ENCODE results near the gene ENTPD1. TPM values are rescaled to one million over a fixed set of nuclear protein-coding genes. Genes with fewer than 3 reads are reported as not detected.
A peak's percentile ranks its signal among the peaks of the same experiment; 100 is the strongest.

ENTPD1 gene
- total RNA-seq, 1 donor from 2014 or later: 102 TPM

DNA sequence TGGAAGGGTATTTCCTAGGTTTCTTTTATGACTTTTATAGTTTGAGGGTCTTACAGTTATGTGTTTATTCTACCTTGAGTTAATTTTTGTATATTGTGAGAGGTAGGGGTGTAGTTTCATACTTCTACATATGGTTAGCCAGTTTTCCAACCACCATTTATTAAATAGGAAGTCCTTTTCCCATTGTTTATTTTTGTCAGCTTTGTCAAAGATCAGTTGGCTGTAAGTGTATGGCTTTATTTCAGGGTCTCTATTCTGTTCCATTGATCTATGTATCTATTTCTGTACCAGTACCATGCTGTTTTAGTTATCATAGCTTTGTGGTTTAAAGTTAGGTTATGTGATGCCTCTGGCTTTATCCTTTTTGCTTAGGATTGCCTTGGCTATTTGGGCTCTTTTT is 79.9 kb downstream of the ENTPD1 start:
- TF ChIP-seq, protein P1, sequence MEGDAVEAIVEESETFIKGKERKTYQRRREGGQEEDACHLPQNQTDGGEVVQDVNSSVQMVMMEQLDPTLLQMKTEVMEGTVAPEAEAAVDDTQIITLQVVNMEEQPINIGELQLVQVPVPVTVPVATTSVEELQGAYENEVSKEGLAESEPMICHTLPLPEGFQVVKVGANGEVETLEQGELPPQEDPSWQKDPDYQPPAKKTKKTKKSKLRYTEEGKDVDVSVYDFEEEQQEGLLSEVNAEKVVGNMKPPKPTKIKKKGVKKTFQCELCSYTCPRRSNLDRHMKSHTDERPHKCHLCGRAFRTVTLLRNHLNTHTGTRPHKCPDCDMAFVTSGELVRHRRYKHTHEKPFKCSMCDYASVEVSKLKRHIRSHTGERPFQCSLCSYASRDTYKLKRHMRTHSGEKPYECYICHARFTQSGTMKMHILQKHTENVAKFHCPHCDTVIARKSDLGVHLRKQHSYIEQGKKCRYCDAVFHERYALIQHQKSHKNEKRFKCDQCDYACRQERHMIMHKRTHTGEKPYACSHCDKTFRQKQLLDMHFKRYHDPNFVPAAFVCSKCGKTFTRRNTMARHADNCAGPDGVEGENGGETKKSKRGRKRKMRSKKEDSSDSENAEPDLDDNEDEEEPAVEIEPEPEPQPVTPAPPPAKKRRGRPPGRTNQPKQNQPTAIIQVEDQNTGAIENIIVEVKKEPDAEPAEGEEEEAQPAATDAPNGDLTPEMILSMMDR (IDR thresholded peaks at IDR 0.05; ENCODE audit: unreplicated experiment): no peak
- DNase-seq (ENCODE audit: low spot score): no peak
- H3K4me1 Mint-ChIP-seq (ENCODE audit: unreplicated experiment): peaks cover 28% of the 10 kb centered on the region
- H3K9me3 Mint-ChIP-seq (ENCODE audit: unreplicated experiment): no peaks in the 10 kb centered on the region
- no peaks in the 10 kb centered on the region for H3K27me3 Mint-ChIP-seq (ENCODE audit: unreplicated experiment)
- no peak overlapping the region for H3K27ac Mint-ChIP-seq (ENCODE audit: unreplicated experiment)
- peaks cover 15% of the 10 kb centered on the region for H3K36me3 Mint-ChIP-seq (ENCODE audit: low read depth, unreplicated experiment)
- H3K4me3 Mint-ChIP-seq (ENCODE audit: unreplicated experiment): no peak overlapping the region

DNA sequence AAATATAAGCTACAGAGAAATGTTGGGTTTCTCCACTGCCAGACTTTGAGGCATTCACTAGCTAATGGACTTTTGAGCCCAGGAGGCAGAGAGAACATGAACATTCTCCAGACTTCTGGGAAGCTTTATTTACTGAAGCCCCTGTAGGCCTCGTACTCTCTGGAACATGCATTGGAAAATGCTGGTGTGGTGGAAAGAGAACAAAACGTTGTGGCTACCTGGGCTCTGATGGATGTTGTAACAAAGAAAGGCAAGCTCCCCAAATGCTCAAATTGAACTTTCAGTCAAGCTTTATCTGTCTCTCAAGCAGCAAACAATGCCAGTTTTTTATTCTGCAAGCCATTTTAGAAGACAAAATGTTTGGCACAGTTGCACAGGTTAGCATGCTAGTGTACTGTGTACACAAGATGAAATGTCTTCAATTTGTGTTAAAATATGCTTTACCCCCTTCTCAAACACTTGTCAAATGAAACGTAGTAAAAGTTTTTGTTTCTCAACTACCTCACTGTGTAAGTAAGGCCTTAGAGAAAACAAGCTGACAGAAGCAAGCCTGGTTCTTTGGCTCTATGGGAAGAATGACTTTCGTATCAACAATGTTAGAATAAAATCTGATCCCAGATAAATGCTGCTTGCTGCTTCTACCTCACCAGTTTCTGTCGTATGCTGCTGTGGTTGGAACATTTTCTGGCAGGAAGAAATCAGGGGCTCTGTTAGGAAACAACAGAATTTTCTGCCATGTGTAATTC is 80.8 kb downstream of the ENTPD1 start:
- Mint-ChIP-seq H3K27me3 (ENCODE audit: unreplicated experiment) (no peaks in the 10 kb centered on the region), H3K9me3 (ENCODE audit: unreplicated experiment) (no peaks in the 10 kb centered on the region), H3K4me3 (ENCODE audit: unreplicated experiment) (no peak overlapping the region), H3K4me1 (ENCODE audit: unreplicated experiment) (peaks cover 34% of the 10 kb centered on the region), H3K27ac (ENCODE audit: unreplicated experiment) (no peak overlapping the region), H3K36me3 (ENCODE audit: low read depth, unreplicated experiment) (peaks cover 9% of the 10 kb centered on the region)
- no peak for DNase-seq (ENCODE audit: low spot score)
- TF ChIP-seq, protein P1 (IDR thresholded peaks at IDR 0.05; ENCODE audit: unreplicated experiment): no peak

DNA sequence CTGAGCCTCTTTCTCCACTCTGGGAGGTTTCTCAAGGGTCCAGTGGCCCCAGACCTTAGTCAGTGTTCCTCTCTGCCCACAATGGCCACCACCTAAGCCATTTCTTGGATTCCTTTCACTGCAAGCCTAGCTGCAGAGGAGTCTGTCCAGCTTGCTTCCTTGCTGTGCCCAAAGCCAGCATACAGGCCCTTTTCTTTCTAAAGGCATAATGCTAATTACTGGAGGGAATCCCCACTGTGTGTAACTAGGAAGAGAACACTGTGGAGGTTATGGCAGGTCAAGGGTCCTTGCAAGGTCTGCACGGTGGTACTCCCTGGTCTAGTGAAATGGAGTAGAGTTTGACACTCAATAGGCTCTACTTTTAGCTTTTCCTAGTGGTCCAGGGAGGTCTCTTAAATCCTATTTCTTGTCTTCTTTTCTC is 81.4 kb downstream of the ENTPD1 start:
- H3K27ac Mint-ChIP-seq (ENCODE audit: unreplicated experiment): no peak overlapping the region

GRCh38 chr10:95837783-95838182 is 81.8 kb downstream of the ENTPD1 start:
- TF ChIP-seq, protein P1 (IDR thresholded peaks at IDR 0.05; ENCODE audit: unreplicated experiment): no peak

More for the DNA sequence above, 81.4 kb downstream of the ENTPD1 start:
- Mint-ChIP-seq H3K27me3 (ENCODE audit: unreplicated experiment) (no peaks in the 10 kb centered on the region), H3K36me3 (ENCODE audit: low read depth, unreplicated experiment) (peaks cover 9% of the 10 kb centered on the region), H3K4me3 (ENCODE audit: unreplicated experiment) (no peak overlapping the region), H3K4me1 (ENCODE audit: unreplicated experiment) (peaks cover 35% of the 10 kb centered on the region), H3K9me3 (ENCODE audit: unreplicated experiment) (no peaks in the 10 kb centered on the region)
- TF ChIP-seq, protein P1 (IDR thresholded peaks at IDR 0.05; ENCODE audit: unreplicated experiment): no peak
- no peak for DNase-seq (ENCODE audit: low spot score)

DNA sequence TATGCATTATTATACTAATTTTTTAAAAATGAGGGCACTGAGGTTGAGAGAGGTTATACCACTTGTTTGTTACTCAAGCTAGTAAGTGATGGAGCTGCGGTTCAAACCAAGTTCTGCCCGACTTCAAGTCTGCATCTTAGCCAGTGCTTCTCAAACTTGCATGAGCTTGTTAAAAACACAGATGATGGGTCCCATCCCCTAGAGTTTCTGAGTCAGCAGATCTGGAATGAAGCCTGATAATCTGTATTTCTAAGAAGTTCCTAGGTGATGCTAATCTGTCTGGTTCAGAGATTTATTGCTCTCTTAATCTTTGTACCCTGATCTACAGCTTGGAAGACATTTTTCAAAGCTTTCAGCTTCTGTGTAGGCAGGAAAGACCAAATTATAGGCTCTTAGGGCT is 84.2 kb downstream of the ENTPD1 start:
- Mint-ChIP-seq H3K4me3 (ENCODE audit: unreplicated experiment) (no peak overlapping the region), H3K27ac (ENCODE audit: unreplicated experiment) (peak overlapping the region; percentile 96), H3K4me1 (ENCODE audit: unreplicated experiment) (peaks cover 47% of the 10 kb centered on the region), H3K36me3 (ENCODE audit: low read depth, unreplicated experiment) (peaks cover 19% of the 10 kb centered on the region), H3K9me3 (ENCODE audit: unreplicated experiment) (no peaks in the 10 kb centered on the region), H3K27me3 (ENCODE audit: unreplicated experiment) (peaks cover 5% of the 10 kb centered on the region)
- DNase-seq (ENCODE audit: low spot score): no peak
- TF ChIP-seq, protein P1 (IDR thresholded peaks at IDR 0.05; ENCODE audit: unreplicated experiment): no peak

More at GRCh38 chr10:95837783-95838182, 81.8 kb downstream of the ENTPD1 start:
- H3K36me3 Mint-ChIP-seq (ENCODE audit: low read depth, unreplicated experiment): peaks cover 10% of the 10 kb centered on the region
- no peak overlapping the region for H3K27ac Mint-ChIP-seq (ENCODE audit: unreplicated experiment)
- no peak for DNase-seq (ENCODE audit: low spot score)
- no peak overlapping the region for H3K4me3 Mint-ChIP-seq (ENCODE audit: unreplicated experiment)
- H3K4me1 Mint-ChIP-seq (ENCODE audit: unreplicated experiment): peaks cover 37% of the 10 kb centered on the region
- peaks cover under 1% of the 10 kb centered on the region for H3K27me3 Mint-ChIP-seq (ENCODE audit: unreplicated experiment)
- H3K9me3 Mint-ChIP-seq (ENCODE audit: unreplicated experiment): no peaks in the 10 kb centered on the region

Data from endothelial cell (in vitro differentiated cells).